ENCODE data around the gene DDX50. TPM values are rescaled to one million over a fixed set of nuclear protein-coding genes. Genes with fewer than 3 reads are reported as not detected.

Gene DDX50
- total and polyA plus RNA-seq, 7 donors: 18.6 to 27.5 (median 22.6) TPM

DNA sequence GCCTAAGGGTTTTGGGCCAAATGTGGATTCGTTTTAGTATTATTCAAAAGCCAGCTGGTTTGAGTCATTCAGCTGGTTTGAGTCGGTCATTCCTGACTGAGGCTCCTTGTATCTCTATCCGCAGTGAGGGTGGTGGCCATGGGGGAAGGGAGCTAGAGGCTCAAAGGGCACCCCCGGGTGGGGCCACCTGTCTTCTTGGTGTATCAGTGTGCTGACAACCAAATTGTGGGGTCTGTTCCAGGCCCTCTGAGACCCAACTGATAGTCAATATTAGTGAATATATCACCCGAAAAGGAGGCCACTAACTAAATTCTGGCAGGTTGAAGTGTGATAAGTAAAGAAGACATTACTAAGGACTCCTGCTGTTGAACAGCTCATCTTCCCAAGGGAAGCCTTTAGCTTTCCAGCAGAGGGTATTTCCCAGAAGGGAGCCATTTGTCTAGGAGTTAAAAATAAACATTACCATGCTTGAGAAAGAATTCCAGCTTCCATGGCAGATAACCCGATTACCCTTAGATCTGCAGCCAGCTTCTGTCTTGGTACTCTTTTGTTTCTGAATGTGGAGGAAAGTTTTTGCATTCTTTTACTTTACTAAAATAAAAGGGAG lies 29.9 kb upstream of the DDX50 start:
- DNase-seq (peak in 1 of 2 donors; percentile 17), ATAC-seq (peak; percentile 67 to 87 (median 84))
- 28 to 39% (median 29%) methylated on average over 6 of the region's 6 CpGs for WGBS, 3 donors
- TF ChIP-seq, protein P1, sequence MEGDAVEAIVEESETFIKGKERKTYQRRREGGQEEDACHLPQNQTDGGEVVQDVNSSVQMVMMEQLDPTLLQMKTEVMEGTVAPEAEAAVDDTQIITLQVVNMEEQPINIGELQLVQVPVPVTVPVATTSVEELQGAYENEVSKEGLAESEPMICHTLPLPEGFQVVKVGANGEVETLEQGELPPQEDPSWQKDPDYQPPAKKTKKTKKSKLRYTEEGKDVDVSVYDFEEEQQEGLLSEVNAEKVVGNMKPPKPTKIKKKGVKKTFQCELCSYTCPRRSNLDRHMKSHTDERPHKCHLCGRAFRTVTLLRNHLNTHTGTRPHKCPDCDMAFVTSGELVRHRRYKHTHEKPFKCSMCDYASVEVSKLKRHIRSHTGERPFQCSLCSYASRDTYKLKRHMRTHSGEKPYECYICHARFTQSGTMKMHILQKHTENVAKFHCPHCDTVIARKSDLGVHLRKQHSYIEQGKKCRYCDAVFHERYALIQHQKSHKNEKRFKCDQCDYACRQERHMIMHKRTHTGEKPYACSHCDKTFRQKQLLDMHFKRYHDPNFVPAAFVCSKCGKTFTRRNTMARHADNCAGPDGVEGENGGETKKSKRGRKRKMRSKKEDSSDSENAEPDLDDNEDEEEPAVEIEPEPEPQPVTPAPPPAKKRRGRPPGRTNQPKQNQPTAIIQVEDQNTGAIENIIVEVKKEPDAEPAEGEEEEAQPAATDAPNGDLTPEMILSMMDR (IDR thresholded peaks at IDR 0.05): no peak
- Histone ChIP-seq H3K36me3 (ENCODE audit: insufficient read depth in 1 of 2, low read depth in 1 of 2) (no peaks in the 10 kb centered on the region), H3K9me3 (no peaks in the 10 kb centered on the region), H3K4me1 (peaks cover 10% of the 10 kb centered on the region), H3K4me3 (no peak overlapping the region), H3K27me3 (ENCODE audit: insufficient read depth in 3 of 3, low read length in 2 of 3) (no peaks in the 10 kb centered on the region), H3K27ac (peak overlapping the region; percentile 74)
- intact Hi-C loops (cut with DNase I): no loop called here

DNA sequence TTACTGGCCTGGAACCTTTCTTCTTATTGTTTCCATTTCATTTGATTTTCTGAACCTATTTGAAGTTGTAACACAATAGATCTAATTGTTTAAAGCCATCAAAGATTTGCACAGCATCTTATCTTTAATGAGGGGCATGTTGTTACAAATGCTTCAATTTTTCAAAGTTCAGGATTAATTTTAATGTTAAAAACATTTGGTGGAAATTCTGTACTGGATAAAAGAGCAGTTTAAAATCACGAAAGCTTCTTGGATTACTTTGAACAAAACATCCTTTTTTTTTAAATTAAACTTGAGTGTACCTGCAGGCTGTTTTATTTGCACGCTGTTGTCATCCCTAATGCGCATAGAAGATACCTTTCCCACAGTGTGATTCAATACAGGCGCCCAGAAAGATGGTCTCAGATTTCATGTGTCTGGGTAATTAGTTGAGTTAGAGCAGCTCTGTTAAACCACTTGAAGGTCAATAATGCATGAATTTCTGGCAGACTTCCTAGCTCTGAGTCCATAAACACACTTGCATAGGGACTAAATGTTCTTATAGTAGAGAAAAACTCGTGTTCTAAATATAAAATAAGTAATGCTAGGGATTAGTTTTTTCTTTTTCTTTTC lies 29.3 kb upstream of the DDX50 start:
- H3K4me3 ChIP-seq: no peak overlapping the region
- DNase-seq (no peak), ATAC-seq (peak in 3 of 4 donors; percentile 49 to 84 (median 60))
- H3K27me3 ChIP-seq (ENCODE audit: insufficient read depth in 3 of 3, low read length in 2 of 3): no peaks in the 10 kb centered on the region
- no peaks in the 10 kb centered on the region for H3K9me3 ChIP-seq
- H3K27ac ChIP-seq: peak overlapping the region; percentile 74
- no peaks in the 10 kb centered on the region for H3K36me3 ChIP-seq (ENCODE audit: insufficient read depth in 1 of 2, low read depth in 1 of 2)
- H3K4me1 ChIP-seq: peaks cover 10% of the 10 kb centered on the region
- TF ChIP-seq, protein P1 (IDR thresholded peaks at IDR 0.05): no peak
- WGBS, 3 donors: 10 to 16% (median 13%) methylated on average over 5 of the region's 5 CpGs
- intact Hi-C loops (cut with DNase I): no loop called here

DNA sequence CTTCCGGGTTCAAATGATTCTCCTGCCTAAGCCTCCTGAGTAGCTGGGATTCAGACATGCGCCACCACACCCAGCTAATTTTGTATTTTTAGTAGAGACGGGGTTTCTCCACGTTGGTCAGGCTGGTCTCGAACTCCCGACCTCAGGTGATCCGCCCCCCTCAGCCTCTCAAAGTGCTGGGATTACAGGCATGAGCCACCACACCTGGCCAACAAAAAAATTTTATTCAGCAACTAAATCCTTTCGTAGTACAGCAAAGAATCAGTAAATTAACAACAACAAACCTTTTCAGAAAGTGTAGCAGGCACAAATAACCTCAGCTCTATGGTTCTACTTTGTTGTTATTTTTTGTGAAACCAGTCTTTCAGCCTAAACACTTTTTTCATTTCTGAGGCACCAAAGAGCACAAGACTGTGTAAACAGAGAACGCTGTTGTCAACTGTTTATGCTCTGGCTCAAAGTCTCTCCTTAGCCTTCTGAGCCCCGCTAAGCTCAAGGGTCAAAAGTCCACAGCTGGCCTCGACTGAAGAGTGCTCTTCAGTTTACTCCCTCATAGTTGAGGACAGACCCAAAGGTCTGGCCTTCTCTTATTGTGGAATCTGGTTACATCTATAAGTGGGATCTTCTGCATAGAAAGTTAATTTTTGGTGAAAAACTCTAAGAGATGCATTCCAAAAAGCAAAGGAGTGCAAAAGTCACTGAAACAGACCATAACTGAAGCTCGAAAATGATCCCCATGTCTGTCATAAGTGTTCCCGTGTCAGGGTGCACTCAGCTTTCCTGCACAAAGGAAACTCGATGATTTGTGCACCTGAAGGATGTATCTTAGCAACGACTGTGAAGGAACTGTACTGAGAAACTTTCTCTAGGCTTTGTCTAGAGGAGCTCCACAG lies 24.6 kb upstream of the DDX50 start:
- Histone ChIP-seq H3K27ac (no peak overlapping the region), H3K4me1 (peaks cover 2% of the 10 kb centered on the region), H3K27me3 (ENCODE audit: insufficient read depth in 3 of 3, low read length in 2 of 3) (no peaks in the 10 kb centered on the region), H3K9me3 (no peaks in the 10 kb centered on the region), H3K4me3 (no peak overlapping the region), H3K36me3 (ENCODE audit: insufficient read depth in 1 of 2, low read depth in 1 of 2) (no peaks in the 10 kb centered on the region)
- WGBS, 3 donors: 63 to 69% (median 66%) methylated on average over 15 of the region's 15 CpGs
- intact Hi-C loops (cut with DNase I): no loop called here
- TF ChIP-seq, protein P1 (IDR thresholded peaks at IDR 0.05): no peak
- no peak for ATAC-seq
- DNase-seq: no peak

DNA sequence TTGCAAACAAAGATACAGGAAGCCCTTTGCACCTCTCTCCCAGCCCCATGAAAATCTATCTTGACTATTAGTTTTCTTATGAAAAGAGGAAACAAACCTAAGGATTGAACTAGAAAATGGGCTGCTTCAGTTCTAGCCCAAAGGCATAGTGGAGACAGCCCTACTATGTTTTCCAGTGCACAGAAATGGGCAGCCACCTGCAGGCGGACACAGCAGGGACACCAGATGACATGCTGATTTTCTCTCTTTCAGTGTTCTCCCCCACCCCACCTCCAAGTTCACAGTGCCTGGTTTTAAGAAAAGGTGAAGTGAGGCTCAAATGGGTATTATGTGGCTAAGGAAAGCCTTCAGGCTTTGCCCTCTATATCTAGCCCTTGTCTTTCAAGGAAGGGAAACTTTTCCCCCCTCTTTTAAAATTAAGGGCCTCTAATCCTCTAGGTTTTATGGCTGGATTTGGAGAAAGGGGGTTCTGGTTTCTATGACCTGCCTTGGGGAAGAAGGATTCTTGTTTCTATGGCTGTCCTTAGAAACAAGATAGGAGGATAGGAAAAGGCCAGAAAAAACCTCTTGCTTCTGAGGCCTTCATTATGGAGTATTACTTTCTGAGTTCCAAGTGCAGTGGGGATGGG lies 23.5 kb upstream of the DDX50 start:
- Histone ChIP-seq H3K36me3 (ENCODE audit: insufficient read depth in 1 of 2, low read depth in 1 of 2) (no peaks in the 10 kb centered on the region), H3K4me3 (no peak overlapping the region), H3K4me1 (no peaks in the 10 kb centered on the region), H3K9me3 (no peaks in the 10 kb centered on the region), H3K27me3 (ENCODE audit: insufficient read depth in 3 of 3, low read length in 2 of 3) (no peaks in the 10 kb centered on the region), H3K27ac (no peak overlapping the region)
- intact Hi-C loops (cut with DNase I): no loop called here
- DNase-seq (no peak), ATAC-seq (no peak)
- TF ChIP-seq, protein P1 (IDR thresholded peaks at IDR 0.05): no peak
- 97 to 100% (median 100%) methylated on average over 1 of the region's 1 CpG for WGBS, 3 donors

All from psoas muscle (tissue), 8 donors.